DND-41 (cell line): ENCODE results near the gene CFAP157.

Experiments
- EZH2 ChIP-seq: IDR thresholded peaks from 3 replicates; pipeline ENCODE4 v1.6.1; 2012; ENCODE audit warnings: borderline replicate concordance, low read depth, mild to moderate bottlenecking, moderate library complexity, low read length, inconsistent platforms; ENCODE audit not compliant: severe bottlenecking
- TF ChIP-seq, protein P1 (sequence below): IDR thresholded peaks from 2 replicates; pipeline ENCODE4 v1.5.1; 2012; ENCODE audit warnings: borderline replicate concordance, low read length, moderate library complexity, mild to moderate bottlenecking; ENCODE audit not compliant: poor library complexity, severe bottlenecking; ENCODE audit errors: extremely low read depth

DNA sequence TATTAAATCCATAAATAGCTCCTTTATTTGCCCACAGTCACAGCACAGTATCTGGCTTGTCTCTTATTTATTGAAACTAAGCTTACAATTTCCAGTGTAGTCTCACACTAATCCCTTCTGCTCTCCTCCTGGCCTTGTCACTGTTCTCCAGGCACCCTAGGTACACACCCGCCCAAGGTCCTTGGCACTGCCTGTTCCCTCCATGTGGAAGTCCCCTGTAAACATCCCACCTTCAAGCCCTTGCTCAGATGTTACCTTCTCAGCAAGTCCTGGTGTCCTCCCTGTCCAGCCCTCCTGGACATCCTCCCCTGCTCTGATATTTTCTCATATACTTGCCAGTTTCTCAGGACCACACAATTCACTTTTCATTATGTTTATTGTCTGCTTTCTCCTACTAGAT is 44.2 kb upstream of the CFAP157 start:
- TF ChIP-seq, protein P1, sequence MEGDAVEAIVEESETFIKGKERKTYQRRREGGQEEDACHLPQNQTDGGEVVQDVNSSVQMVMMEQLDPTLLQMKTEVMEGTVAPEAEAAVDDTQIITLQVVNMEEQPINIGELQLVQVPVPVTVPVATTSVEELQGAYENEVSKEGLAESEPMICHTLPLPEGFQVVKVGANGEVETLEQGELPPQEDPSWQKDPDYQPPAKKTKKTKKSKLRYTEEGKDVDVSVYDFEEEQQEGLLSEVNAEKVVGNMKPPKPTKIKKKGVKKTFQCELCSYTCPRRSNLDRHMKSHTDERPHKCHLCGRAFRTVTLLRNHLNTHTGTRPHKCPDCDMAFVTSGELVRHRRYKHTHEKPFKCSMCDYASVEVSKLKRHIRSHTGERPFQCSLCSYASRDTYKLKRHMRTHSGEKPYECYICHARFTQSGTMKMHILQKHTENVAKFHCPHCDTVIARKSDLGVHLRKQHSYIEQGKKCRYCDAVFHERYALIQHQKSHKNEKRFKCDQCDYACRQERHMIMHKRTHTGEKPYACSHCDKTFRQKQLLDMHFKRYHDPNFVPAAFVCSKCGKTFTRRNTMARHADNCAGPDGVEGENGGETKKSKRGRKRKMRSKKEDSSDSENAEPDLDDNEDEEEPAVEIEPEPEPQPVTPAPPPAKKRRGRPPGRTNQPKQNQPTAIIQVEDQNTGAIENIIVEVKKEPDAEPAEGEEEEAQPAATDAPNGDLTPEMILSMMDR: no peak
- no peak for TF ChIP-seq EZH2
